ENCODE results near the gene LMO4.

LMO4 gene

DNA sequence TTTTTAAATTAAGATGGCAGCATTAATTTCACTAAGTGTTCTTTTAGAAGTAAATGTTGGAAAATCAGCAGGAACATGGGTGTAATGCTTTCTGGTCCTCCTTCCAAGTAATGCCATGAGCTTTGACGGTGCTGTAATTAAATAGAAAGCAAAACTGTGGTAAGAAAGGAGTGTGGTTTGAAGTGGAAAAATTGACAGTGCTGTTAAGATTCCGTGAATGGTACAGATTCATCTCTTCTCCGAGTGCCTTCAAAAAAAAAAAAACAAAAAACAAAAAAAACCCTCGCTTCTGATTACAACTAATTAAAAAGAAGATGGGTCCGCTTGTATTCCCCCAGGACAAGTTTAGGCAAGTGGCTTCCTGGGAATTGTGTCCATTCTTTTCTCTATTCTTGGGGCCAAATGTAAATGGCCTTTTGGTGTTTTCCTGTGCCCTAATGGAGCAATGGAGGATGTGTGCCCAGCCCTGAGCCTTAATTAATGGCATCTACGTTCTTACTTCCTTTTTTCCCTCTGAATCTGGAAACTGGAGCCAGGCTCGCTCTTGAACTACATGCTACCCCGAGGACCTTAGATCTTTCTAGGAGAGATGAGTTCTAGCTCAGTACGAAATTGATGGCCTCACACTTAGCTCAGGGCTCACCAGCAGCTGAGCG lies 5.1 kb downstream of the LMO4 start:
- DNase-seq (ENCODE audit: low spot score) = peak; percentile 65
- TF ChIP-seq, protein P1, sequence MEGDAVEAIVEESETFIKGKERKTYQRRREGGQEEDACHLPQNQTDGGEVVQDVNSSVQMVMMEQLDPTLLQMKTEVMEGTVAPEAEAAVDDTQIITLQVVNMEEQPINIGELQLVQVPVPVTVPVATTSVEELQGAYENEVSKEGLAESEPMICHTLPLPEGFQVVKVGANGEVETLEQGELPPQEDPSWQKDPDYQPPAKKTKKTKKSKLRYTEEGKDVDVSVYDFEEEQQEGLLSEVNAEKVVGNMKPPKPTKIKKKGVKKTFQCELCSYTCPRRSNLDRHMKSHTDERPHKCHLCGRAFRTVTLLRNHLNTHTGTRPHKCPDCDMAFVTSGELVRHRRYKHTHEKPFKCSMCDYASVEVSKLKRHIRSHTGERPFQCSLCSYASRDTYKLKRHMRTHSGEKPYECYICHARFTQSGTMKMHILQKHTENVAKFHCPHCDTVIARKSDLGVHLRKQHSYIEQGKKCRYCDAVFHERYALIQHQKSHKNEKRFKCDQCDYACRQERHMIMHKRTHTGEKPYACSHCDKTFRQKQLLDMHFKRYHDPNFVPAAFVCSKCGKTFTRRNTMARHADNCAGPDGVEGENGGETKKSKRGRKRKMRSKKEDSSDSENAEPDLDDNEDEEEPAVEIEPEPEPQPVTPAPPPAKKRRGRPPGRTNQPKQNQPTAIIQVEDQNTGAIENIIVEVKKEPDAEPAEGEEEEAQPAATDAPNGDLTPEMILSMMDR (IDR thresholded peaks at IDR 0.05; ENCODE audit: extremely low read depth, missing control alignments) = no peak

DNA sequence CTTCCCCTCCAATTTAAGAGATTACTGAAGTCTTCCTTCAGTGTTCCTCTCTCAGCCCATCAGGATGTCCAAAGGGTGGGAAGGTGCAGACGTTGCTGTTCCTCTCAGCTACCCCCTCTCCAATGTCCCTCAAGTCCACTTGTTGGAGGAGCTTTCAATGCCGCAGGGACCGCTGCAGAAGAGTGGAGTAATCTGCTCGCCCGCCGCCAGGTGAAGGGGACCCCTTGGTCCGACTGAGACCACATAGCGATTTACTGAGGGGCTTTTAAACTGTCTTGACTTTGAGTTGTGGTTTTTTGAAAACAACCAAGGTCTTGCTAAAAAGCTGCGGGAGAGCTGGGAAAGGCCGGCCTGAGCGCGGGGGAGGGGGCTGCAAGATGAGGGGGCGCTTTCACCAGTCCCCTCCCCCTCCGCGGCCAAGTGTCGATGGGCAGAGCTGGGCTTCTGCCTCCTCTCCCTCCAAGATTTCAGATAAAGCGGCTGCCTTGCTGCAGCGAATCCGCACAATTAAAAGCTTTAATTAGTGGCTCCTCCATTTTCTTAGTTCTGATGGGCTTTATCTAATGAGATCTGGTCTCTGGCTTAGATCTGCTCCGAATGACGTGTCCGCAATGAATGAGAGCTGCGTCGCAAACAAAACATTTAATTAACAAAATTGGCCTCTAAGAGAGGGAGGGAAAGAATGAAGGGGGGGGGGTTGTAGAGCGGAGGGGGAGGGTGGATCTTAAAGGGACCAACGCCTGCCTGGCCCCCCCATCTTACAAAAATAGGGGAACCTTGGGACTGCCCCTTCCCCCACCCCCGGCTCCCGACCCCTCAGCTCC lies 5.9 kb downstream of the LMO4 start:
- TF ChIP-seq, protein P1 (IDR thresholded peaks at IDR 0.05; ENCODE audit: extremely low read depth, missing control alignments) = no peak
- peak; percentile 21 for DNase-seq (ENCODE audit: low spot score)

DNA sequence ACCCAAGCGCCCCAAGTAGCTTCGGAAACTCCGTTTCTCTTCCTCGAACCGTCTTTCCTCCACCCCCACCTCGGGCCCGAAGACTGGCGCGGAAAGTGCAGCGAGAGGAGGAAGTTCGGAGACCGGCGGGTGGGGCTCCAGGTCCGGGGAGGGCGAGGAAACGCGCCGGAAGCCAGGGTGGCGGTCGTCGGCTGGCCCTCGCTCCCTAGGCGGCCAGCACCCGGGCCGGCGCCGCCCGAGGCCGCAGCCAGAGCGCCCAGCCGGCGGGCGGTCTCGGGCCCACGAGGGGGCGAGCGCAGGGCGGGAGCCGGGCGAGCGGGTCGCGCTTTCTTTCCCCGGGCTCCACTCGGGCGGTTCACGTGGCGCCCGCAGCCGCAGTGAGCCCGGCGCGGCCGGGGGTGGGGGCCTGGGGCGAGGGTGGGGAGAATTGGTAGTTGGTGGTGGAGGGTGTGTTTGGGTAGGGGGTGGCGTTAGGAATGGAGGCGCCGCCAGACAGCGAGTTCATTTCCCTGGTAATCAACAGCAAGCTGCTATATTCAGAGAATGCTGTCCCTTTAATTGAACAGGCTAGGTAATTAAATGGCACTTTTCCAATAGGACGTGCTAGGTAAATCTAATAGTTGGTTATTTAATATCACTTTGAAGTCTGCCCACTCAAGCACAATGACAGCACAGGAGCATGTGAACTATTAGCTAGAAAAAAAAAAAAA lies 6.7 kb downstream of the LMO4 start:
- TF ChIP-seq, protein P1 (IDR thresholded peaks at IDR 0.05; ENCODE audit: extremely low read depth, missing control alignments) = peak; percentile 37
- peak; percentile 83 for DNase-seq (ENCODE audit: low spot score)

DNA sequence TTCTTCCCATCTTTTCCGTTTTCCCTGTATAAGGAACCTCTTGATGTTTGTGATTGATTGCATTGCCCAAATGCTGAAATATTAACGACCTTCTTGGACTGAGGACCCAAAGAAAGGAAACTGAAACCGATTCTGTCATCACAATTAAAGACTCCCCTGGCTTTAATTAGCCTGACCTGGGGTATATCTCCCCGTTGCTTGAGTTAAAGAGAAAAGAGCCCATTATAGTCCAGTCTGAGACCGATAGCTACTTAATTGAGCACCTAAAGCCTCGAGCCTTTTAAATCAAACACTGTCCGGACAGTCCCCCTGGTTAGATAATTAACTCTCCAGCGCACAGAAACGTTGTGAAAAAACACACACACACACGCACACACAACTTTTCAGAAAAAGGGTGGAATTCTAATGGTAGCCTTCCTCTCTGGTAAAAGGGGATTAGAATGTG lies 8.0 kb downstream of the LMO4 start:
- DNase-seq (ENCODE audit: low spot score) = peak; percentile 8
- TF ChIP-seq, protein P1 (IDR thresholded peaks at IDR 0.05; ENCODE audit: extremely low read depth, missing control alignments) = no peak

DNA sequence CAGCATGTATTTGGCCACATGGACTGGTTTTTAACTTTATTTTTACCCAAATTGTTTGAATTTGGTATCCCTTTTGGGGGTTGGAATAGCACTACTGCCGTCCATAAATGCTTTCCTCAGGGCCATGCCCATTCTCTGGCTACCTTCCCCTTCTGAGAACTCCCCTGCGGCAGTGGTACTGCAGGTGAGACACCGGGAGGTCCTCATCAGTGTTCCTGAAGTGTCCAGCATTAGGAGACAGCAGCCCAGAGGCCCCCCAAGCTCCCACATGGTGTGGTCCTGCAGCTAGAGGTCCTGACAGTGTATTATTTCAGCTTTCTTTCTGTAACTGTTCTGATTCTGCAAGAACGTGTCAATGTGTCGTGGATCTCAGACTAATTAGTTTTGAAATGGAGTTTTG lies 8.9 kb downstream of the LMO4 start:
- DNase-seq (ENCODE audit: low spot score) = no peak
- TF ChIP-seq, protein P1 (IDR thresholded peaks at IDR 0.05; ENCODE audit: extremely low read depth, missing control alignments) = no peak

DNA sequence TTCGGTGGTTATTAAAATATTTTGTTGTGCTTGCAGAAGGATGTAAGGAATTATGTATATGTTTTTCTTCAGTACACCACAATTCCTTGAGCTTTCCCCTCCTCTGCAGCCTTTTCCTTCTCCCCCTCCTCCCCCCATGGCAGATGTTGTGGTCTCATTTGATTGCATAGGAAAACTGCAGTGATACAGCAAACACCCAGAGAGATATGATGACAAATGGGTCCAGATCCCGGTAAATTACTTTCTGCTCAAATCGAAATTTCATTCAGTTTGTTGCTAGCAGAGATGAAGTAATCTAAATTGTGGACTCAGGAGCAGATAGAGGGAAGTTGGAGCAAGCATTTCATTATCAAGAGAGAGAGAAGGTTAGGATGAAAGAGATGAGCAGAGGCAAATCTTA lies 9.9 kb downstream of the LMO4 start:
- DNase-seq (ENCODE audit: low spot score) = no peak
- TF ChIP-seq, protein P1 (IDR thresholded peaks at IDR 0.05; ENCODE audit: extremely low read depth, missing control alignments) = no peak

DNA sequence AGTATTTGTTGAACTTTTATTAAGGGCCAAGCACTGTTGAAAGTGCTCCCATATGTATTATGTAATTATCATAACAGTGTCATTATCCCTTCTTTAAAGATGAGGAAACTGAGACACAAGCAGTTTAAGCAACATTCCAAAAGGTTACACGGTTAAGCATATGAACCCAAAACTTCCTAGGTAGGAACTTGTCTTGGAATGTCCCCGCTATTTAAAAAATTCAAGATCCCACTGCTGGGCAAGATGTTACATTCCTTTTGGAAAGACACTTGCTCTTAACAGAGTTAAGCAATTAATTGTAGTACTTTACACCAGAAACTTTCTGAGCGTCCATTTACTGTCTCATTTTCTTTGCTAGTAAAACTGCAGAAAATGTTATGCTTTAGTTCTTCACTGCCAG lies 15.6 kb downstream of the LMO4 start:
- no peak for DNase-seq (ENCODE audit: low spot score)
- TF ChIP-seq, protein P1 (IDR thresholded peaks at IDR 0.05; ENCODE audit: extremely low read depth, missing control alignments) = no peak

Data from GM20000 (cell line).